Liver (tissue), 9 donors: ENCODE results near the gene DNAJB6. TPM values are rescaled to one million over a fixed set of nuclear protein-coding genes. Genes with fewer than 3 reads are reported as not detected.

Source experiments
- DNase-seq: peaks from one replicate; pipeline ENCODE4 v3.0.0-alpha.2; 2017; ENCODE audit warnings: low spot score
- H3K27ac ChIP-seq, 2 donors: one replicate each; pipeline ENCODE4 v1.7.0; 2013; ENCODE audit warnings: inconsistent platforms in 2 of 2, low read length in 2 of 2, control low read depth in 1 of 2, low read depth in 1 of 2, mild to moderate bottlenecking in 1 of 2
- H3K27me3 ChIP-seq, 4 donors: one replicate each; pipeline versions ENCODE4 v1.6.1 to v1.7.0; 2013; ENCODE audit warnings: low read length in 3 of 4, inconsistent platforms in 1 of 4, mild to moderate bottlenecking in 1 of 4, moderate library complexity in 1 of 4; ENCODE audit not compliant: control insufficient read depth in 4 of 4, insufficient read depth in 4 of 4
- H3K36me3 ChIP-seq, 4 donors: one replicate each; pipeline versions ENCODE4 v1.6.1 to v1.7.0; 2013; ENCODE audit warnings: low read length in 3 of 4, mild to moderate bottlenecking in 3 of 4, low read depth in 1 of 4, moderate library complexity in 1 of 4; ENCODE audit not compliant: control insufficient read depth in 4 of 4, insufficient read depth in 3 of 4
- H3K4me1 ChIP-seq, 4 donors: one replicate each; pipeline versions ENCODE4 v1.6.1 to v1.7.0; 2013; ENCODE audit warnings: low read length in 3 of 4, mild to moderate bottlenecking in 3 of 4, moderate library complexity in 1 of 4; ENCODE audit not compliant: control insufficient read depth in 4 of 4, insufficient read depth in 4 of 4
- H3K4me3 ChIP-seq, 3 donors: one replicate each; pipeline versions ENCODE4 v1.6.1 to v1.7.0; 2013; ENCODE audit warnings: low read length in 3 of 3, control low read depth in 1 of 3, low read depth in 1 of 3, mild to moderate bottlenecking in 1 of 3
- H3K9ac ChIP-seq, 2 donors: one replicate each; pipeline ENCODE4 v1.7.0; 2013; ENCODE audit warnings: low read length in 2 of 2, mild to moderate bottlenecking in 2 of 2, moderate library complexity in 2 of 2, control low read depth in 1 of 2, low read depth in 1 of 2
- H3K9me3 ChIP-seq, 4 donors: one replicate each; pipeline versions ENCODE4 v1.6.1 to v1.7.0; 2013; ENCODE audit warnings: low read length in 3 of 4; ENCODE audit not compliant: control insufficient read depth in 4 of 4
- EGR1 ChIP-seq, 2 donors: IDR thresholded peaks; 2 replicates each; pipeline ENCODE4 v1.6.1; 2016 to 2018; ENCODE audit warnings: antibody characterized with exemption in 2 of 2, low read depth in 2 of 2
- FOXA1 ChIP-seq: IDR thresholded peaks from 2 replicates; pipeline ENCODE4 v1.6.1; 2016; ENCODE audit warnings: antibody characterized with exemption
- FOXA2 ChIP-seq: IDR thresholded peaks from 2 replicates; pipeline ENCODE4 v1.6.1; 2016; ENCODE audit warnings: antibody characterized with exemption
- GABPA ChIP-seq, 2 donors: IDR thresholded peaks in 1 of 2; conservative IDR thresholded peaks in 1 of 2; 2 replicates each; pipeline ENCODE4 v1.6.1; 2016; ENCODE audit warnings: antibody characterized with exemption in 2 of 2, mild to moderate bottlenecking in 1 of 2, moderate library complexity in 1 of 2
- HNF4A ChIP-seq, 2 donors: conservative IDR thresholded peaks; 2 replicates each; pipeline ENCODE4 v1.6.1; 2016; ENCODE audit warnings: antibody characterized with exemption in 2 of 2, mild to moderate bottlenecking in 2 of 2
- HNF4G ChIP-seq: IDR thresholded peaks from 2 replicates; pipeline ENCODE4 v1.6.1; 2016; ENCODE audit warnings: antibody characterized with exemption
- JUND ChIP-seq, 2 donors: IDR thresholded peaks; 2 replicates each; pipeline ENCODE4 v1.6.1; 2016; ENCODE audit warnings: antibody characterized with exemption in 2 of 2
- NR2F2 ChIP-seq: IDR thresholded peaks from 2 replicates; pipeline ENCODE4 v1.6.1; 2016; ENCODE audit warnings: antibody characterized with exemption
- RXRA ChIP-seq, 2 donors: IDR thresholded peaks; 2 replicates each; pipeline ENCODE4 v1.6.1; 2017 to 2018; ENCODE audit warnings: antibody characterized with exemption in 2 of 2, mild to moderate bottlenecking in 1 of 2
- SP1 ChIP-seq: IDR thresholded peaks from 2 replicates; pipeline ENCODE4 v1.6.1; 2018; ENCODE audit warnings: antibody characterized with exemption, mild to moderate bottlenecking
- TAF1 ChIP-seq: conservative IDR thresholded peaks from 2 replicates; pipeline ENCODE4 v1.6.1; 2016; ENCODE audit warnings: antibody characterized with exemption, mild to moderate bottlenecking
- YY1 ChIP-seq: IDR thresholded peaks from 2 replicates; pipeline ENCODE4 v1.6.1; 2016; ENCODE audit warnings: antibody characterized with exemption, mild to moderate bottlenecking
- WGBS: extraction: QIAGEN DNeasy Blood & Tissue Kit; methylation state at CpG from one replicate; pipeline ENCODE4 v1.1.7; 2013; 5-methylcytosine and 5-hydroxymethylcytosine counted together
- polyA plus RNA-seq, 2 donors: library from polyadenylated mRNA; stranded (reverse) in 1 of 2; unstranded in 1 of 2; fragments of 200-250 nt in 1 of 2; fragments of >200 nt in 1 of 2; fragmentation: Nextera tagmentation in 1 of 2; extraction: Ambion mirVana in 1 of 2; gene quantifications; one replicate each; pipeline versions ENCODE4 v1.2.1 to v1.2.3, GENCODE V29; 2013 to 2015
- total RNA-seq, 2 donors: library from RNA; depleted of rRNA; stranded (reverse); fragments of >200 nt; gene quantifications; one replicate each; pipeline ENCODE4 v1.2.3, GENCODE V29; 2014
- TF ChIP-seq, protein P1 (sequence below): IDR thresholded peaks from 2 replicates; pipeline ENCODE4 v1.6.1; 2016; ENCODE audit warnings: antibody characterized with exemption
- TF ChIP-seq, protein P2 (sequence below): IDR thresholded peaks from 2 replicates; pipeline ENCODE4 v1.6.1; 2016; ENCODE audit warnings: antibody characterized with exemption, mild to moderate bottlenecking
- TF ChIP-seq, protein P3 (sequence below): IDR thresholded peaks from 2 replicates; pipeline ENCODE4 v1.6.1; 2016; ENCODE audit warnings: antibody characterized with exemption
- TF ChIP-seq, protein P4 (sequence below): IDR thresholded peaks from 2 replicates; pipeline ENCODE4 v1.6.1; 2016; ENCODE audit warnings: antibody characterized with exemption
- donor health status: healthy.
- donor health status: healthy.
- donor health status: healthy.
- donor health status: healthy.
- donor health status: healthy.

DNAJB6 gene
- total and polyA plus RNA-seq, 4 donors: 26.5 to 46.6 (median 42.4) TPM

DNA sequence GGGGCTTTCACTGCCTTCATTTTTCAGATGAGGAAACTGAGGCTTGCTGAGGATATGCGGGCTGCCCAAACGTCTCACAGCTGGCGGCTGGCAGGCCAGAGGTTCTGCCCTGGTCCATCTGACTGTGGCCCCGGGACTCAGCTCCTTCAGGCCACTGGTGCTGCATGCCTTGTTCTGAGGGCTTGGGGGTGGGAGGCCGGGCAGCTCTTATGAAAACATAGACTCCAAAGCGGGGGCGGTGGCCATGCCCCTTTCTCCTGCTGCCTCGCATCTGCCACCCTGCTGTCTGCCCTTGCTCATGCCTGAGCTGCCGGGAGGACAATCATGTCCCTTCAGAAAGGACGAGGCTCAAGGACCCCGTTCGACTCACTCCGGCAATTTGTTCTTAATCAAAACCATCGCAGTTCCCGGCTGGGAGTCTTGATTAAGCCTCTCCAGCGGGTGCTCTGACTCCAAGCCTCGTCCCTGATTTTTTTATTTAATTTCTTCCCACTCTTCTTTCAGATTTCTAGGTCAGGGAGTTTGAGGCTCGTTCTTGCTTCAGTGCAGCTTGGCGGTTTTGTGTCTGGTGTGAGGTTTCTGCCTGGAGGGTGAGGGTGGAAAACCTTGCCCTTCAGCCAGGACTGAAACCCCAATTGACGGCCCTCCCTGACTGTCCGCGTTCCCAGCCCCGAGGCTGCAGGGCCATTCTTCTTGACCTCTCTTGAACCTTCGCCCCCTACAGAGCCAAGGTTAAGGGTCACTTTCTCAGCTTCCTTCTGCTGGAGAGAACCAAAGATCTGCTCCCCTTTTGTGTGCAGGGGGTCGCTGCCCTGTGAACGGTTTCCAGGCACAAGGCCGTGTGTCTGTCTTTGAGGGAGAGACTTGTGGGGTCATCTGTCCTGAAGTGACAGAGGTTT lies 120.8 kb downstream of the DNAJB6 start (continued):
- TF ChIP-seq, protein P1, sequence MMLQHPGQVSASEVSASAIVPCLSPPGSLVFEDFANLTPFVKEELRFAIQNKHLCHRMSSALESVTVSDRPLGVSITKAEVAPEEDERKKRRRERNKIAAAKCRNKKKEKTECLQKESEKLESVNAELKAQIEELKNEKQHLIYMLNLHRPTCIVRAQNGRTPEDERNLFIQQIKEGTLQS: no peak
- no peak for TF ChIP-seq YY1
- TF ChIP-seq, protein P2, sequence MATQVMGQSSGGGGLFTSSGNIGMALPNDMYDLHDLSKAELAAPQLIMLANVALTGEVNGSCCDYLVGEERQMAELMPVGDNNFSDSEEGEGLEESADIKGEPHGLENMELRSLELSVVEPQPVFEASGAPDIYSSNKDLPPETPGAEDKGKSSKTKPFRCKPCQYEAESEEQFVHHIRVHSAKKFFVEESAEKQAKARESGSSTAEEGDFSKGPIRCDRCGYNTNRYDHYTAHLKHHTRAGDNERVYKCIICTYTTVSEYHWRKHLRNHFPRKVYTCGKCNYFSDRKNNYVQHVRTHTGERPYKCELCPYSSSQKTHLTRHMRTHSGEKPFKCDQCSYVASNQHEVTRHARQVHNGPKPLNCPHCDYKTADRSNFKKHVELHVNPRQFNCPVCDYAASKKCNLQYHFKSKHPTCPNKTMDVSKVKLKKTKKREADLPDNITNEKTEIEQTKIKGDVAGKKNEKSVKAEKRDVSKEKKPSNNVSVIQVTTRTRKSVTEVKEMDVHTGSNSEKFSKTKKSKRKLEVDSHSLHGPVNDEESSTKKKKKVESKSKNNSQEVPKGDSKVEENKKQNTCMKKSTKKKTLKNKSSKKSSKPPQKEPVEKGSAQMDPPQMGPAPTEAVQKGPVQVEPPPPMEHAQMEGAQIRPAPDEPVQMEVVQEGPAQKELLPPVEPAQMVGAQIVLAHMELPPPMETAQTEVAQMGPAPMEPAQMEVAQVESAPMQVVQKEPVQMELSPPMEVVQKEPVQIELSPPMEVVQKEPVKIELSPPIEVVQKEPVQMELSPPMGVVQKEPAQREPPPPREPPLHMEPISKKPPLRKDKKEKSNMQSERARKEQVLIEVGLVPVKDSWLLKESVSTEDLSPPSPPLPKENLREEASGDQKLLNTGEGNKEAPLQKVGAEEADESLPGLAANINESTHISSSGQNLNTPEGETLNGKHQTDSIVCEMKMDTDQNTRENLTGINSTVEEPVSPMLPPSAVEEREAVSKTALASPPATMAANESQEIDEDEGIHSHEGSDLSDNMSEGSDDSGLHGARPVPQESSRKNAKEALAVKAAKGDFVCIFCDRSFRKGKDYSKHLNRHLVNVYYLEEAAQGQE: no peak
- TF ChIP-seq RXRA (IDR thresholded peaks at IDR 0.05): no peak
- TF ChIP-seq SP1: no peak

DNA sequence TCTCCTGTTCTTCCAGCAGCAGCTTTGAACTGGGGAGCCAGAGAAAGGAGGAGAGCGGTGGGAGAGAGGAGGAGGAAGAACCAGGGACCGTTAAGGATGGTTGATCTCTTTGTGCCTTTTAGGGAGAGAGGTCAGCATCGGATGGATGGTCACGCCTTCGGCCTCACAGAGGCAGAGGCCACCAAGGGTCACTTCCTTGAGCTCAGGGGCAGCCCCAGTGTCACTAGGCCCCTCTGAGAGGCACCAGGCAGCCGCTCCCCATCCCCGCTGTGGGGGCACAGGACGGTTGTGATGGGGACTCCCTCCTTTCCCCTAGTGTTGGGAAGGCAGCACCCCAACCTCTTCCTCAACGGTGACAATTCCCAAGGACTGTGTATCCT lies 121.4 kb downstream of the DNAJB6 start:
- no peak for DNase-seq
- Histone ChIP-seq H3K27ac (no peak overlapping the region), H3K4me3 (no peak overlapping the region), H3K9me3 (peaks cover 0 to 4% (median under 1%) of the 10 kb centered on the region in 4 donors), H3K9ac (no peak overlapping the region), H3K36me3 (no peaks in the 10 kb centered on the region), H3K27me3 (no peaks in the 10 kb centered on the region), H3K4me1 (no peaks in the 10 kb centered on the region)
- TF ChIP-seq, protein P3, sequence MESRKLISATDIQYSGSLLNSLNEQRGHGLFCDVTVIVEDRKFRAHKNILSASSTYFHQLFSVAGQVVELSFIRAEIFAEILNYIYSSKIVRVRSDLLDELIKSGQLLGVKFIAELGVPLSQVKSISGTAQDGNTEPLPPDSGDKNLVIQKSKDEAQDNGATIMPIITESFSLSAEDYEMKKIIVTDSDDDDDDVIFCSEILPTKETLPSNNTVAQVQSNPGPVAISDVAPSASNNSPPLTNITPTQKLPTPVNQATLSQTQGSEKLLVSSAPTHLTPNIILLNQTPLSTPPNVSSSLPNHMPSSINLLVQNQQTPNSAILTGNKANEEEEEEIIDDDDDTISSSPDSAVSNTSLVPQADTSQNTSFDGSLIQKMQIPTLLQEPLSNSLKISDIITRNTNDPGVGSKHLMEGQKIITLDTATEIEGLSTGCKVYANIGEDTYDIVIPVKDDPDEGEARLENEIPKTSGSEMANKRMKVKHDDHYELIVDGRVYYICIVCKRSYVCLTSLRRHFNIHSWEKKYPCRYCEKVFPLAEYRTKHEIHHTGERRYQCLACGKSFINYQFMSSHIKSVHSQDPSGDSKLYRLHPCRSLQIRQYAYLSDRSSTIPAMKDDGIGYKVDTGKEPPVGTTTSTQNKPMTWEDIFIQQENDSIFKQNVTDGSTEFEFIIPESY: no peak
- TF ChIP-seq, protein P4, sequence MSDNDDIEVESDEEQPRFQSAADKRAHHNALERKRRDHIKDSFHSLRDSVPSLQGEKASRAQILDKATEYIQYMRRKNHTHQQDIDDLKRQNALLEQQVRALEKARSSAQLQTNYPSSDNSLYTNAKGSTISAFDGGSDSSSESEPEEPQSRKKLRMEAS: no peak
- TF ChIP-seq TAF1 (no peak), HNF4A (conservative IDR thresholded peaks at IDR 0.05) (no peak), EGR1 (IDR thresholded peaks at IDR 0.05; ENCODE audit: low read depth in 2 of 2) (no peak)
- TF ChIP-seq, protein P1: no peak
- WGBS: 88% methylated on average over 9 of the region's 9 CpGs

DNA sequence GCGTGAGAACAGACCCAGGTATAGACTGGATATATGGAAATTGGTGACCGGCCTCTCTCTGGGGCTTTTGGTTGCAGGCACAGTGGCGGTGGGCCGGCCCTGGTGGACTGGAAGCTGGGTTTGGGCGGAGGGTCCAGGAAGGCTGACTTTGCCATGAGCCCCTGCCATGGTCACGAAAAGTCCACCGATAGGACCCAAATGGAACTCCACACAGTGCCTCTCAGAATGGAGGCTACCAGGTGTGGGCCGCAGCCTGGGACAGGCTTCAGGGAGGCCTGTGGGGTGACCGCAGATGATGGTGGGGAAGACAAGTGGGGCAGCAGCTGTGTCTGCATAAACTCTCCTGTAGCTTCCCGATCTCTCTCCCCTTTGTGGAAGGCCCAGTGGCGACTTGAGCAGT lies 123.2 kb downstream of the DNAJB6 start:
- Histone ChIP-seq H3K36me3 (no peaks in the 10 kb centered on the region), H3K4me3 (no peak overlapping the region), H3K9me3 (no peaks in the 10 kb centered on the region), H3K27ac (no peak overlapping the region), H3K9ac (no peak overlapping the region), H3K27me3 (no peaks in the 10 kb centered on the region), H3K4me1 (no peaks in the 10 kb centered on the region)
- TF ChIP-seq JUND (IDR thresholded peaks at IDR 0.05) (no peak), NR2F2 (no peak), FOXA1 (no peak), EGR1 (IDR thresholded peaks at IDR 0.05; ENCODE audit: low read depth in 2 of 2) (no peak), GABPA (IDR thresholded peaks at IDR 0.05 in 1 of 2, conservative IDR thresholded peaks at IDR 0.05 in 1 of 2) (no peak), FOXA2 (no peak), RXRA (IDR thresholded peaks at IDR 0.05) (no peak), HNF4G (no peak), HNF4A (conservative IDR thresholded peaks at IDR 0.05) (no peak), TAF1 (no peak)
- TF ChIP-seq, protein P4: no peak
- TF ChIP-seq, protein P2: no peak
- WGBS: 95% methylated on average over 11 of the region's 11 CpGs
- DNase-seq: no peak
